Suprapubic skin (tissue), 4 donors: Measurements from ENCODE around the gene RYR3. TPM values are rescaled to one million over a fixed set of nuclear protein-coding genes. Genes with fewer than 3 reads are reported as not detected.

Source experiments
- DNase-seq, 2 donors: peaks; one replicate each; pipeline ENCODE4 v3.0.0-alpha.2; 2019; ENCODE audit warnings: low spot score in 2 of 2
- H3K27ac ChIP-seq: fragments of 200-600 bp; sonication (generic); one replicate; pipeline ENCODE4 v1.5.1; 2019
- H3K27me3 ChIP-seq: fragments of 200-600 bp; sonication (generic); one replicate; pipeline ENCODE4 v1.5.1; 2019
- H3K36me3 ChIP-seq: fragments of 200-600 bp; sonication (generic); one replicate; pipeline ENCODE4 v1.5.1; 2019
- H3K4me1 ChIP-seq: fragments of 200-600 bp; sonication (generic); one replicate; pipeline ENCODE4 v1.5.1; 2019
- H3K4me3 ChIP-seq: fragments of 200-600 bp; sonication (generic); one replicate; pipeline ENCODE4 v1.5.1; 2019; ENCODE audit warnings: mild to moderate bottlenecking
- H3K9me3 ChIP-seq: fragments of 200-600 bp; sonication (generic); one replicate; pipeline ENCODE4 v1.5.1; 2019
- EP300 ChIP-seq: sonication (generic); formaldehyde crosslinking; IDR thresholded peaks from one replicate; pipeline ENCODE4 v1.6.1; 2017; ENCODE audit warnings: antibody characterized with exemption
- POLR2A ChIP-seq, 2 donors: fragments of 450-650 bp; IDR thresholded peaks; one replicate each; pipeline ENCODE4 v1.6.1; 2017; ENCODE audit warnings: antibody characterized with exemption in 2 of 2, mild to moderate bottlenecking in 2 of 2, moderate library complexity in 2 of 2
- POLR2AphosphoS5 ChIP-seq, 3 donors: sonication (generic); formaldehyde crosslinking; IDR thresholded peaks; one replicate each; pipeline ENCODE4 v1.6.1; 2017; ENCODE audit warnings: antibody characterized with exemption in 3 of 3
- WGBS: methylation state at CpG from one replicate; pipeline ENCODE4 v1.1.5; 2018; 5-methylcytosine and 5-hydroxymethylcytosine counted together
- total RNA-seq, 4 donors: library from RNA; depleted of rRNA; stranded (reverse); fragments of >200 nt; gene quantifications; one replicate each; pipeline ENCODE4 v1.1.0, GENCODE V29; 2016
- TF ChIP-seq, protein P1 (sequence below), 2 donors: fragments of 200-600 bp in 1 of 2; fragments of 450-650 bp in 1 of 2; sonication (generic) in 1 of 2; IDR thresholded peaks; one replicate each; pipeline ENCODE4 v1.5.1; 2016 to 2019; ENCODE audit warnings: antibody characterized with exemption in 2 of 2, mild to moderate bottlenecking in 1 of 2, moderate library complexity in 1 of 2

Gene RYR3
- total RNA-seq, 4 donors from 2014 or later, result 0.38 to 2.0 (median 0.80) TPM

DNA sequence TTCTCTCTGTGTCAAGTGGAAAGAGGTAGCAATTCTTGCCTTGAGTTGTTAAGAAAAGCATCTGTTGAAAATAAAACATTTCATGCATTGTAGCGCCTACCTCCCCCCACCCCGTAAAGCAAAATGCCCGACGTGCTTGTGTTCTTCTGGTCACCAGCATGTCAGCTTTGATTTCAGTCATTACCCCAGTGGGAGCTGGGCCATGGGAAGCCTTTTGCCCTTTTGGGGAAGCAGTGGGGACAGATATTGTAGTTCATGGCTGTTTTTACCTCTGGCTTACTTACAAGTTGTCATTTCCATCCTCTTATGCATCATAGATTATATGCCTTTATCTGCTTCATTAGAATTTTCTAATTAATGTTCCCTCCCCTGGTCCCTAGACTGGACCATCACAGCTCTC is 328.7 kb downstream of the RYR3 start:
- H3K9me3 ChIP-seq, result no peaks in the 10 kb centered on the region
- WGBS, result 93% methylated on average over 4 of the region's 4 CpGs
- H3K27ac ChIP-seq, result no peak overlapping the region
- no peaks in the 10 kb centered on the region for H3K36me3 ChIP-seq
- no peak for DNase-seq
- no peaks in the 10 kb centered on the region for H3K27me3 ChIP-seq
- H3K4me3 ChIP-seq, result no peak overlapping the region
- H3K4me1 ChIP-seq, result peaks cover 4% of the 10 kb centered on the region
- TF ChIP-seq EP300 (no peak), POLR2AphosphoS5 (IDR thresholded peaks at IDR 0.05) (no peak), POLR2A (IDR thresholded peaks at IDR 0.05) (no peak)
- TF ChIP-seq, protein P1, sequence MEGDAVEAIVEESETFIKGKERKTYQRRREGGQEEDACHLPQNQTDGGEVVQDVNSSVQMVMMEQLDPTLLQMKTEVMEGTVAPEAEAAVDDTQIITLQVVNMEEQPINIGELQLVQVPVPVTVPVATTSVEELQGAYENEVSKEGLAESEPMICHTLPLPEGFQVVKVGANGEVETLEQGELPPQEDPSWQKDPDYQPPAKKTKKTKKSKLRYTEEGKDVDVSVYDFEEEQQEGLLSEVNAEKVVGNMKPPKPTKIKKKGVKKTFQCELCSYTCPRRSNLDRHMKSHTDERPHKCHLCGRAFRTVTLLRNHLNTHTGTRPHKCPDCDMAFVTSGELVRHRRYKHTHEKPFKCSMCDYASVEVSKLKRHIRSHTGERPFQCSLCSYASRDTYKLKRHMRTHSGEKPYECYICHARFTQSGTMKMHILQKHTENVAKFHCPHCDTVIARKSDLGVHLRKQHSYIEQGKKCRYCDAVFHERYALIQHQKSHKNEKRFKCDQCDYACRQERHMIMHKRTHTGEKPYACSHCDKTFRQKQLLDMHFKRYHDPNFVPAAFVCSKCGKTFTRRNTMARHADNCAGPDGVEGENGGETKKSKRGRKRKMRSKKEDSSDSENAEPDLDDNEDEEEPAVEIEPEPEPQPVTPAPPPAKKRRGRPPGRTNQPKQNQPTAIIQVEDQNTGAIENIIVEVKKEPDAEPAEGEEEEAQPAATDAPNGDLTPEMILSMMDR (IDR thresholded peaks at IDR 0.05), result no peak

DNA sequence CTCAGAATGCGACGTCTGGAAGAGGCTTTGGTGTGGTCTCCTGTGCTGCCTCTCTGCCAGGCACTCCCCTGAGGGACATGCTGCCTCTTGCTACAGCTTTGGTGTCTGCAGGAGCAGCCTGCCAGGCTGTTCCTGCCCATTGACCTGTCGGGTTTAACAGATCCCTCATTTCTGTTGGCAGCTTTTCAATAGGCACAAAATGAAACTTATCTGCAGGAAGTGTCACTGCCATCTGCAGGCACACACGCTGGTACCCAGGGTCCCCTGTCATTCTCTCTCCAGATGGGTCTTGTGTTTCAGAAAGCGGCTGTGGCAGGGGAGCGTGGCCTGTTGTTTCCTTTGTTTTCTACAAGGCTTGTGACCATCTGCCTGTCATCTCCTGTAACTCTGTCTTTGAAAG is 329.2 kb downstream of the RYR3 start:
- Histone ChIP-seq H3K4me3 (no peak overlapping the region), H3K27me3 (no peaks in the 10 kb centered on the region), H3K9me3 (no peaks in the 10 kb centered on the region), H3K4me1 (peaks cover 4% of the 10 kb centered on the region), H3K36me3 (no peaks in the 10 kb centered on the region), H3K27ac (no peak overlapping the region)
- whole genome bisulfite sequencing, result 40% methylated on average over 6 of the region's 6 CpGs
- no peak for DNase-seq
- no peak for TF ChIP-seq POLR2AphosphoS5 (IDR thresholded peaks at IDR 0.05)
- TF ChIP-seq, protein P1 (IDR thresholded peaks at IDR 0.05), result no peak
- no peak for TF ChIP-seq EP300
- TF ChIP-seq POLR2A (IDR thresholded peaks at IDR 0.05), result no peak

DNA sequence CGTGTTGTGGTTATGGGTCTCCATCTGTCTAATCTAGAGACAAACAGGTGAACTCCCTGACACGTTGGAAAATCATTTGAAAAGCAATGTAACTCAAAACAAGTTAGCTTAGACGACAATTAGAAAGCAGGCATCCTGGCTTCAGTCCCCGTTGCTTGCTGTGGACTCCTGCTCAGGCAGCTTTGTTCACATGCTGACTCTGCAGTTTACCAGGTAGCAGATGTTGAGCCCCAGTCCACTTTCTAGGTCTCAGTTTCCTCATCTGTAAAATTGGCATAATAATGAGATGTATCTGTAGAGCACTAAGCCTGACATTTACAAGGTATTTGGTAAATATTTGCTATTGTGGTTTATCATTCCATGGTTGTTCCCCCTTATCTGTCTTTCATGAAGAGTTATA is 330.3 kb downstream of the RYR3 start:
- H3K4me3 ChIP-seq, result no peak overlapping the region
- DNase-seq, result no peak
- H3K9me3 ChIP-seq, result no peaks in the 10 kb centered on the region
- H3K4me1 ChIP-seq, result peaks cover 4% of the 10 kb centered on the region
- H3K36me3 ChIP-seq, result no peaks in the 10 kb centered on the region
- WGBS, result 88% methylated on average over 4 of the region's 4 CpGs
- H3K27ac ChIP-seq, result no peak overlapping the region
- H3K27me3 ChIP-seq, result no peaks in the 10 kb centered on the region
- TF ChIP-seq EP300 (no peak), POLR2AphosphoS5 (IDR thresholded peaks at IDR 0.05) (no peak), POLR2A (IDR thresholded peaks at IDR 0.05) (no peak)
- TF ChIP-seq, protein P1 (IDR thresholded peaks at IDR 0.05), result no peak

DNA sequence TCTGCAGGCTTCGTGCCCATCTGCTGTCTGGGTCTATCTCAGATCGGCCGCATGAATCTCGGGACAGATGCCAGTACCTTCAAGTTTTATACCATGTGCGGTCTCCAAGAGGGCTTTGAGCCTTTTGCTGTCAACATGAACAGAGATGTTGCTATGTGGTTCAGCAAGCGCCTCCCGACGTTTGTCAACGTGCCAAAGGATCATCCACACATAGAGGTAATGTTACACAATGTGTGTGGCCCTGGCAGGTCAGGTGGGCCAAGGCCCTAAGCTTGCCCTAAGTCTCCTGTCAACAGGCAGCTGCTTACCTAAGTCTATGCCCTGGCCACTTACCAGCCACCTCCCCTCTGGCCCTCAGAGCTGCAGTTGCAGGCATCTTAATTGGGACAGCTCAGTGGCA is 333.5 kb downstream of the RYR3 start:
- Histone ChIP-seq H3K4me1 (peaks cover 4% of the 10 kb centered on the region), H3K9me3 (no peaks in the 10 kb centered on the region), H3K36me3 (no peaks in the 10 kb centered on the region), H3K27me3 (peaks cover 6% of the 10 kb centered on the region), H3K4me3 (no peak overlapping the region), H3K27ac (no peak overlapping the region)
- WGBS, result 71% methylated on average over 4 of the region's 9 CpGs
- no peak for DNase-seq
- TF ChIP-seq POLR2A (IDR thresholded peaks at IDR 0.05) (no peak), POLR2AphosphoS5 (IDR thresholded peaks at IDR 0.05) (no peak)
- TF ChIP-seq, protein P1 (IDR thresholded peaks at IDR 0.05), result no peak

DNA sequence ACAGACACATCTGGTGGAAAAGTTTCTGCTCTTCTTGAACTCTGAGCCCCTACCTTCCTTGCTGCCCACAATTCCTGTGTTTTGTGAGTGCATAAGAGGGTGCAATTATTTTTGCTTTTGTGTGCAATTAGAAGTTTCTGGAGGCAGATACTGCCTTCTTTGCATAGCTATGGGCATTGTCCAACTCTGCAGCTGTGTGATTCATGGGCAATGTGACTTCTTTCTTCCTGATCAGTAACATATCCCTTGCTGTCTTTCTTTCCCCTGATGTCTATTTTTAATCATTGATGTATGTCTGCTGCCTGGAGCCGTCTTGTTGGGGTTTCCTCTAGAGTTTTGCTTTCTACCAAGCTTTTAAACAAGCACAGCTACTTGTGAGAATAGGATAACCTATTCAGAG is 336.0 kb downstream of the RYR3 start:
- DNase-seq, result no peak
- no peak overlapping the region for H3K4me3 ChIP-seq
- H3K27me3 ChIP-seq, result peaks cover 6% of the 10 kb centered on the region
- H3K27ac ChIP-seq, result no peak overlapping the region
- H3K4me1 ChIP-seq, result no peaks in the 10 kb centered on the region
- no peak for TF ChIP-seq POLR2A (IDR thresholded peaks at IDR 0.05)
- TF ChIP-seq POLR2AphosphoS5 (IDR thresholded peaks at IDR 0.05), result no peak
- TF ChIP-seq EP300, result no peak
- TF ChIP-seq, protein P1 (IDR thresholded peaks at IDR 0.05), result no peak
- no peaks in the 10 kb centered on the region for H3K9me3 ChIP-seq
- no peaks in the 10 kb centered on the region for H3K36me3 ChIP-seq
- WGBS, result 33% methylated on average over 1 of the region's 1 CpG
